ENCODE measurements around the gene PCDHB14. TPM values are rescaled to one million over a fixed set of nuclear protein-coding genes. Genes with fewer than 3 reads are reported as not detected.

The PCDHB14 gene
- total RNA-seq, 1 donor from 2014 or later: 3.8 TPM

Other genes starting within 250 kb of the PCDHB14 start
- gene PCDHB1, start 172.0 kb upstream of the PCDHB14 start, total RNA-seq: not detected
- gene PCDHB2, start 128.7 kb upstream of the PCDHB14 start, total RNA-seq: 3.1 TPM
- 2.7 TPM for gene PCDHB3, start 122.9 kb upstream of the PCDHB14 start, total RNA-seq
- 1.6 TPM for gene PCDHB4, start 101.5 kb upstream of the PCDHB14 start, total RNA-seq
- 2.7 TPM for gene PCDHB5, start 88.1 kb upstream of the PCDHB14 start, total RNA-seq
- gene PCDHB6, start 73.3 kb upstream of the PCDHB14 start, total RNA-seq: 0.39 TPM
- gene PCDHB7, start 50.7 kb upstream of the PCDHB14 start, total RNA-seq: 1.1 TPM
- gene PCDHB8, start 45.6 kb upstream of the PCDHB14 start, total RNA-seq: 0.49 TPM
- 2.5 TPM for gene PCDHB16, start 41.0 kb upstream of the PCDHB14 start, total RNA-seq
- 0.89 TPM for gene PCDHB9, start 36.2 kb upstream of the PCDHB14 start, total RNA-seq
- gene PCDHB10, start 31.0 kb upstream of the PCDHB14 start, total RNA-seq: 1.8 TPM
- gene PCDHB11, start 23.7 kb upstream of the PCDHB14 start, total RNA-seq: 3.5 TPM
- 2.2 TPM for gene PCDHB12, start 14.6 kb upstream of the PCDHB14 start, total RNA-seq
- gene PCDHB13, start 9.4 kb upstream of the PCDHB14 start, total RNA-seq: 2.9 TPM
- 3.6 TPM for gene PCDHB15, start 22.1 kb downstream of the PCDHB14 start, total RNA-seq
- gene SLC25A2, start 80.7 kb downstream of the PCDHB14 start, total RNA-seq: 1.4 TPM
- gene TAF7, start 97.4 kb downstream of the PCDHB14 start, total RNA-seq: 88.8 TPM
- 0.39 TPM for gene PCDHGA1, start 107.2 kb downstream of the PCDHB14 start, total RNA-seq
- 3.6 TPM for gene PCDHGA2, start 115.4 kb downstream of the PCDHB14 start, total RNA-seq
- gene PCDHGA3, start 120.5 kb downstream of the PCDHB14 start, total RNA-seq: 1.6 TPM
- 2.6 TPM for gene PCDHGB1, start 126.8 kb downstream of the PCDHB14 start, total RNA-seq
- 2.9 TPM for gene PCDHGA4, start 131.7 kb downstream of the PCDHB14 start, total RNA-seq
- gene PCDHGB2, start 136.7 kb downstream of the PCDHB14 start, total RNA-seq: 3.3 TPM
- 3.6 TPM for gene PCDHGA5, start 140.8 kb downstream of the PCDHB14 start, total RNA-seq
- 4.3 TPM for gene PCDHGB3, start 146.9 kb downstream of the PCDHB14 start, total RNA-seq
- 3.6 TPM for gene PCDHGA6, start 150.5 kb downstream of the PCDHB14 start, total RNA-seq
- gene PCDHGA7, start 159.4 kb downstream of the PCDHB14 start, total RNA-seq: 3.5 TPM
- 6.1 TPM for gene PCDHGB4, start 164.4 kb downstream of the PCDHB14 start, total RNA-seq
- gene PCDHGA8, start 169.3 kb downstream of the PCDHB14 start, total RNA-seq: 3.3 TPM
- gene PCDHGB5, start 174.6 kb downstream of the PCDHB14 start, total RNA-seq: 8.0 TPM
- 4.2 TPM for gene PCDHGA9, start 179.4 kb downstream of the PCDHB14 start, total RNA-seq
- 5.6 TPM for gene PCDHGB6, start 184.7 kb downstream of the PCDHB14 start, total RNA-seq
- 4.9 TPM for gene PCDHGA10, start 189.6 kb downstream of the PCDHB14 start, total RNA-seq
- gene PCDHGB7, start 194.3 kb downstream of the PCDHB14 start, total RNA-seq: 7.6 TPM
- 6.1 TPM for gene PCDHGA11, start 197.7 kb downstream of the PCDHB14 start, total RNA-seq
- 3.9 TPM for gene PCDHGA12, start 207.2 kb downstream of the PCDHB14 start, total RNA-seq